Mesenchymal stem cell (in vitro differentiated cells and primary cell): ENCODE results near the gene APP.
A peak's percentile ranks its signal among the peaks of the same experiment; 100 is the strongest.

Experiments used
- DNase-seq: peaks from one replicate; pipeline ENCODE4 v3.0.0-alpha.2; 2013
- H2AFZ ChIP-seq: one replicate; pipeline ENCODE4 v1.6.1; 2013; ENCODE audit warnings: low read depth, mild to moderate bottlenecking, control low read depth, inconsistent platforms, low read length, moderate library complexity
- H2AK5ac ChIP-seq: 2 replicates; pipeline ENCODE4 v1.6.1; 2013; ENCODE audit warnings: low read length, moderate library complexity, mild to moderate bottlenecking, inconsistent platforms; ENCODE audit not compliant: severe bottlenecking
- H2BK120ac ChIP-seq: one replicate; pipeline ENCODE4 v1.6.1; 2013; ENCODE audit warnings: low read depth, mild to moderate bottlenecking, inconsistent platforms, low read length, moderate library complexity
- H2BK12ac ChIP-seq, 2 experiments: one replicate each; pipeline ENCODE4 v1.6.1; 2013; ENCODE audit warnings: inconsistent platforms in 2 of 2, low read length in 2 of 2, mild to moderate bottlenecking in 2 of 2, moderate library complexity in 2 of 2, control low read depth in 1 of 2
- H2BK15ac ChIP-seq: one replicate; pipeline ENCODE4 v1.6.1; 2013; ENCODE audit warnings: mild to moderate bottlenecking, low read depth, inconsistent platforms; ENCODE audit not compliant: poor library complexity, severe bottlenecking
- H2BK5ac ChIP-seq: 2 replicates; pipeline ENCODE4 v1.6.1; 2013; ENCODE audit warnings: low read depth, mild to moderate bottlenecking, low read length, control low read depth, inconsistent platforms; ENCODE audit not compliant: poor library complexity, severe bottlenecking
- H3K14ac ChIP-seq, 2 experiments: one replicate each; pipeline ENCODE4 v1.6.1; 2013; ENCODE audit warnings: inconsistent platforms in 2 of 2, low read length in 2 of 2, control low read depth in 1 of 2, mild to moderate bottlenecking in 1 of 2, moderate library complexity in 1 of 2
- H3K18ac ChIP-seq, 2 experiments: one replicate each; pipeline ENCODE4 v1.6.1; 2013; ENCODE audit warnings: inconsistent platforms in 2 of 2, low read length in 2 of 2, control low read depth in 1 of 2, low read depth in 1 of 2, mild to moderate bottlenecking in 1 of 2
- H3K23ac ChIP-seq, 2 experiments: one replicate each; pipeline ENCODE4 v1.6.1; 2013; ENCODE audit warnings: inconsistent platforms in 2 of 2, low read length in 2 of 2, mild to moderate bottlenecking in 2 of 2, moderate library complexity in 2 of 2, control low read depth in 1 of 2
- H3K27ac ChIP-seq: 2 replicates; pipeline ENCODE4 v1.5.1; 2013; ENCODE audit warnings: mild to moderate bottlenecking, moderate library complexity, low read length, control low read depth, inconsistent platforms; ENCODE audit not compliant: poor library complexity, severe bottlenecking
- H3K27me3 ChIP-seq, 2 experiments: 2 replicates each; pipeline versions ENCODE4 v1.6.1 to v1.7.0; 2013; ENCODE audit warnings: low read length in 2 of 2, mild to moderate bottlenecking in 2 of 2, moderate library complexity in 2 of 2, control low read depth in 1 of 2, inconsistent platforms in 1 of 2; ENCODE audit not compliant: control insufficient read depth in 1 of 2, insufficient read depth in 1 of 2
- H3K36me3 ChIP-seq, 2 experiments: 2 replicates each; pipeline versions ENCODE4 v1.6.1 to v1.7.0; 2013; ENCODE audit warnings: low read length in 2 of 2, control low read depth in 1 of 2, inconsistent platforms in 1 of 2, low read depth in 1 of 2, mild to moderate bottlenecking in 1 of 2; ENCODE audit not compliant: insufficient read depth in 2 of 2, control insufficient read depth in 1 of 2
- H3K4ac ChIP-seq, 2 experiments: one replicate each; pipeline ENCODE4 v1.6.1; 2013; ENCODE audit warnings: inconsistent platforms in 2 of 2, low read length in 2 of 2, mild to moderate bottlenecking in 2 of 2, moderate library complexity in 2 of 2, control low read depth in 1 of 2, low read depth in 1 of 2
- H3K4me1 ChIP-seq: 2 replicates; pipeline ENCODE4 v1.6.1; 2013; ENCODE audit warnings: low read depth, low read length, control low read depth; ENCODE audit not compliant: control insufficient read depth, insufficient read depth
- H3K4me2 ChIP-seq: 2 replicates; pipeline ENCODE4 v1.6.1; 2013; ENCODE audit warnings: low read length, mild to moderate bottlenecking, inconsistent platforms; ENCODE audit not compliant: poor library complexity, severe bottlenecking
- H3K4me3 ChIP-seq, 2 experiments: 2 replicates each; pipeline versions ENCODE4 v1.5.1 to v1.7.0; 2013; ENCODE audit warnings: low read length in 2 of 2, mild to moderate bottlenecking in 2 of 2, control low read depth in 1 of 2, low read depth in 1 of 2; ENCODE audit not compliant: insufficient read depth in 1 of 2
- H3K79me1 ChIP-seq: replicated peaks from 2 replicates; pipeline ENCODE4 v1.6.1; 2013; ENCODE audit warnings: mild to moderate bottlenecking, control low read depth, low read length, inconsistent platforms; ENCODE audit not compliant: poor library complexity, severe bottlenecking
- H3K9ac ChIP-seq: 2 replicates; pipeline ENCODE4 v1.7.0; 2013; ENCODE audit warnings: mild to moderate bottlenecking, low read length, moderate library complexity
- H3K9me3 ChIP-seq: 2 replicates; pipeline ENCODE4 v1.7.0; 2013; ENCODE audit warnings: mild to moderate bottlenecking, low read length; ENCODE audit not compliant: control insufficient read depth
- H4K8ac ChIP-seq: one replicate; pipeline ENCODE4 v1.6.1; 2013; ENCODE audit warnings: inconsistent platforms, mild to moderate bottlenecking, low read length, moderate library complexity
- H4K91ac ChIP-seq: one replicate; pipeline ENCODE4 v1.6.1; 2013; ENCODE audit warnings: mild to moderate bottlenecking, low read length, inconsistent platforms
- WGBS: methylation state at CpG from one replicate; pipeline ENCODE4 v1.1.7; 2013; ENCODE audit warnings: mixed read lengths; 5-methylcytosine and 5-hydroxymethylcytosine counted together

Gene APP

DNA sequence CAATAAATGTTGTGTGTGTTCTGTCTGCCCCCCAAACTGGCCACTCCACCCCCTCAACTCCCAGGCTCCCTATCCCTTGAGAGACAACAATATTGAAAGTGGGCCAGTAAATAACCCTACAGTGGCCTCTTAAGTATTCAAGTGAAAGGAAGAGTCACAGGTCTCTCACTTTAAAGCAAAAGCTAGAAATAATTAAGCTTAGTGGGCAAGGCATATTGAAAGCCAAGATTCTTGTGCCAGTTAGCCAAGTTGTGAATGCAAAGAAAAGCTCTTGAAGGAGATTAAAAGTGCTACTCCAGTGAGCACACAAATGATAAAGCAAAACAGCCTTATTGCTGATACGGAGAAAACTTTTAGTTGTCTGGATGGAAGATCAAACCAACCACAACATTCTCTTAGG is 277.4 kb downstream of the APP start:
- no peak overlapping the region for H2AFZ ChIP-seq
- no peak overlapping the region for H3K23ac ChIP-seq
- no peak overlapping the region for H2BK5ac ChIP-seq
- H3K14ac ChIP-seq, result no peak overlapping the region
- H3K36me3 ChIP-seq, result peaks cover 26 to 82% of the 10 kb centered on the region in 2 experiments
- H3K27me3 ChIP-seq, result no peaks in the 10 kb centered on the region
- H3K4ac ChIP-seq, result no peak overlapping the region
- H2BK12ac ChIP-seq, result no peak overlapping the region
- H3K18ac ChIP-seq, result no peak overlapping the region
- no peak overlapping the region for H2BK15ac ChIP-seq
- H3K4me1 ChIP-seq, result peaks cover 2% of the 10 kb centered on the region
- no peak for DNase-seq
- no peaks in the 10 kb centered on the region for H3K9me3 ChIP-seq
- no peak overlapping the region for H4K8ac ChIP-seq
- H4K91ac ChIP-seq, result no peak overlapping the region
- H3K27ac ChIP-seq, result no peak overlapping the region
- H3K4me3 ChIP-seq, result no peak overlapping the region
- H3K79me1 ChIP-seq, result peaks cover 9% of the 10 kb centered on the region
- no peak overlapping the region for H3K4me2 ChIP-seq
- no peak overlapping the region for H2BK120ac ChIP-seq
- H3K9ac ChIP-seq, result no peak overlapping the region
- WGBS, result no CpG with 5 or more reads among the region's 1 CpG
- no peak overlapping the region for H2AK5ac ChIP-seq

DNA sequence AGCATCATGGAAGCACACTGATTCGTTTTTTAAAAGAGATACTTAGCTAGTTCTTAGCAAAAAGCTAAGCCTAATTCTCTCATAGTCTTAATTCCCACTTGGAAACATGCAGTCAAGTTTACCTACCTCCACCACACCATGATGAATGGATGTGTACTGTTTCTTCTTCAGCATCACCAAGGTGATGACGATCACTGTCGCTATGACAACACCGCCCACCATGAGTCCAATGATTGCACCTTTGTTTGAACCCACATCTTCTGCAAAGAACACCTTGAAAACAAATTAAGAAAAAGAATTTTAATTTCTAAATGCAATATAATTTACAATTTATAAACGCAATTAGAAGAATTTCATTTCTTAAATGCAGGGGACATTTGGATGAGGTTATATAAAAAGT is 279.0 kb downstream of the APP start:
- peaks cover 7% of the 10 kb centered on the region for H3K4me1 ChIP-seq
- no peak overlapping the region for H3K9ac ChIP-seq
- H3K79me1 ChIP-seq, result peaks cover 13% of the 10 kb centered on the region
- no peak overlapping the region for H2BK120ac ChIP-seq
- 98% methylated on average over 4 of the region's 5 CpGs for WGBS
- no peak overlapping the region for H4K8ac ChIP-seq
- no peaks in the 10 kb centered on the region for H3K27me3 ChIP-seq
- H2BK15ac ChIP-seq, result no peak overlapping the region
- no peak overlapping the region for H2AK5ac ChIP-seq
- no peak overlapping the region for H2AFZ ChIP-seq
- no peak overlapping the region for H3K4me3 ChIP-seq
- DNase-seq, result no peak
- H3K4ac ChIP-seq, result no peak overlapping the region
- no peak overlapping the region for H4K91ac ChIP-seq
- H3K18ac ChIP-seq, result no peak overlapping the region
- H2BK5ac ChIP-seq, result no peak overlapping the region
- H3K23ac ChIP-seq, result no peak overlapping the region
- no peak overlapping the region for H2BK12ac ChIP-seq
- H3K36me3 ChIP-seq, result peaks cover 24 to 84% of the 10 kb centered on the region in 2 experiments
- no peak overlapping the region for H3K14ac ChIP-seq
- no peak overlapping the region for H3K4me2 ChIP-seq
- H3K27ac ChIP-seq, result no peak overlapping the region
- H3K9me3 ChIP-seq, result no peaks in the 10 kb centered on the region

DNA sequence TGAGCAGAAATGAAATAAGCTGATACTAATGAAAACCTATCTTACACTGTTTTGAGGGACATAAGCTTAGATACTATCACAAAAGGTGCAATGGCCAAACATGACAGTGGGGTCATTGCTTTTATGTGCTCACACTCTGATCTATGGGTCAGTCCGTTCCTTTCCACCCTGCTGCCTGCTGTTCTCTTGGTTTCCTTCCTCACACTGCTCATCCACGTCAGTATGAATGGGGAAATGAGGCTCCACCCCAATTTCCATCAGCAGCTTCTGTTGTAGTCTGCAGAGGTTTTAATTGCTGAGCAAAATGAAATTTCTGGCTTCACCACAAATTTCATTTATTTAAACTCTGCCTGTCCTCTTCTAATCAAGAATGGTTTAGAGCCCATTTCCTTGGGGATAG is 280.6 kb downstream of the APP start:
- H3K4me1 ChIP-seq, result peaks cover 13% of the 10 kb centered on the region
- H3K4me3 ChIP-seq, result no peak overlapping the region
- H3K4ac ChIP-seq, result no peak overlapping the region
- H3K23ac ChIP-seq, result no peak overlapping the region
- no peak overlapping the region for H3K9ac ChIP-seq
- no peak overlapping the region for H4K91ac ChIP-seq
- no peak overlapping the region for H2AK5ac ChIP-seq
- no peak overlapping the region for H3K14ac ChIP-seq
- no peaks in the 10 kb centered on the region for H3K27me3 ChIP-seq
- H2BK5ac ChIP-seq, result no peak overlapping the region
- no peak overlapping the region for H4K8ac ChIP-seq
- 100% methylated on average over 2 of the region's 2 CpGs for WGBS
- H2BK12ac ChIP-seq, result no peak overlapping the region
- H3K27ac ChIP-seq, result no peak overlapping the region
- no peak overlapping the region for H3K18ac ChIP-seq
- H3K4me2 ChIP-seq, result no peak overlapping the region
- DNase-seq, result no peak
- no peaks in the 10 kb centered on the region for H3K9me3 ChIP-seq
- H3K36me3 ChIP-seq, result peaks cover 26 to 93% of the 10 kb centered on the region in 2 experiments
- H2AFZ ChIP-seq, result no peak overlapping the region
- no peak overlapping the region for H2BK15ac ChIP-seq
- H2BK120ac ChIP-seq, result no peak overlapping the region
- H3K79me1 ChIP-seq, result peaks cover 21% of the 10 kb centered on the region

DNA sequence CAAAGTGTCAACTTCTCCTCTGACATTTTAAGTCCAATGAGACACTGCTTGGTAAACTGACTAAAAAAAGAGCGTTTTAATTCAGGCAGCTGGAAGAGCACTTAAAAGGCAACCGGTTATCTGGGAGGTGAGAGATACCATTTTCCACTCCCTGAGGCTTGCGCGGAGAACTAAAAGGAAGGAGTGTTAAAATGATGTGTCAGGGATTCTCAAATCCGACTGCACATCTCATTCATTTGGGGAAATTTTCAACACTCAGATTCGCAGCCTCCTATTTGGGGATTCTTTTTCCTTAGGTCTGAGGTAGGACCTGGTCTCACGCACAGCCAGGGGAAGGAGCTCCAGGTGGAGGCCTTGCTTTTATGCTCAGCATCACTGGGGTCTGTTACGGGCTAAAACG is 281.9 kb downstream of the APP start:
- no peak overlapping the region for H3K23ac ChIP-seq
- no peak overlapping the region for H3K9ac ChIP-seq
- no peak overlapping the region for H3K4me2 ChIP-seq
- H2AFZ ChIP-seq, result no peak overlapping the region
- H2BK5ac ChIP-seq, result no peak overlapping the region
- no peak for DNase-seq
- no peaks in the 10 kb centered on the region for H3K27me3 ChIP-seq
- no peak overlapping the region for H3K14ac ChIP-seq
- H3K4me3 ChIP-seq, result no peak overlapping the region
- H2BK120ac ChIP-seq, result no peak overlapping the region
- H2BK15ac ChIP-seq, result no peak overlapping the region
- no peak overlapping the region for H2BK12ac ChIP-seq
- WGBS, result 95% methylated on average over 9 of the region's 9 CpGs
- peaks cover 22 to 92% of the 10 kb centered on the region in 2 experiments for H3K36me3 ChIP-seq
- peak overlapping the region; percentile 43 for H2AK5ac ChIP-seq
- no peak overlapping the region for H3K4ac ChIP-seq
- H3K79me1 ChIP-seq, result peaks cover 24% of the 10 kb centered on the region
- H3K4me1 ChIP-seq, result peaks cover 21% of the 10 kb centered on the region
- peak overlapping the region; percentile 60 for H3K27ac ChIP-seq
- no peak overlapping the region for H4K8ac ChIP-seq
- H3K18ac ChIP-seq, result no peak overlapping the region
- H4K91ac ChIP-seq, result no peak overlapping the region
- no peaks in the 10 kb centered on the region for H3K9me3 ChIP-seq
